Measurements from ENCODE around the gene TSHZ1. TPM values are rescaled to one million over a fixed set of nuclear protein-coding genes. Genes with fewer than 3 reads are reported as not detected.

Gene TSHZ1
- polyA plus RNA-seq, 1 donor from 2014 or later, result 1.1 TPM

- Histone ChIP-seq H3K27me3 (ENCODE audit: insufficient read depth, low read depth, low read length) (no peaks in the 10 kb centered on the region), H3K4me3 (ENCODE audit: low read length) (no peak overlapping the region), H3K9me3 (ENCODE audit: low read length) (no peaks in the 10 kb centered on the region), H4K20me1 (ENCODE audit: insufficient read depth) (no peaks in the 10 kb centered on the region), H3K9me2 (ENCODE audit: insufficient read depth, low read length) (no peaks in the 10 kb centered on the region), H3K27ac (ENCODE audit: low read length) (no peak overlapping the region), H3K36me3 (ENCODE audit: insufficient read depth, low read length) (no peaks in the 10 kb centered on the region), H3K9ac (ENCODE audit: low read length) (no peak overlapping the region), H3F3A (ENCODE audit: insufficient read depth, low read length, poor library complexity, severe bottlenecking) (no peaks in the 10 kb centered on the region), H3K4me2 (ENCODE audit: low read length) (no peak overlapping the region), H3K79me2 (replicated peaks; ENCODE audit: insufficient read depth, low read length) (no peaks in the 10 kb centered on the region), H2AFZ (ENCODE audit: low read depth, low read length) (no peak overlapping the region)
- TF ChIP-seq EP300 (conservative IDR thresholded peaks at IDR 0.05; ENCODE audit: poor library complexity, severe bottlenecking) (no peak), MXI1 (conservative IDR thresholded peaks at IDR 0.05; ENCODE audit: poor library complexity, severe bottlenecking) (no peak), CTCF (IDR thresholded peaks at IDR 0.05; ENCODE audit: poor library complexity, severe bottlenecking) (no peak), RAD21 (conservative IDR thresholded peaks at IDR 0.05) (no peak)
These were observed 17.7 kb upstream of the TSHZ1 start for GRCh38 chr18:75192899-75193298.

- Histone ChIP-seq H3K36me3 (ENCODE audit: insufficient read depth, low read length) (no peaks in the 10 kb centered on the region), H2AFZ (ENCODE audit: low read depth, low read length) (no peak overlapping the region), H3K9ac (ENCODE audit: low read length) (no peak overlapping the region), H3K79me2 (replicated peaks; ENCODE audit: insufficient read depth, low read length) (no peaks in the 10 kb centered on the region), H3K9me2 (ENCODE audit: insufficient read depth, low read length) (no peaks in the 10 kb centered on the region), H3K4me3 (ENCODE audit: low read length) (no peak overlapping the region), H3F3A (ENCODE audit: insufficient read depth, low read length, poor library complexity, severe bottlenecking) (no peaks in the 10 kb centered on the region), H3K27me3 (ENCODE audit: insufficient read depth, low read depth, low read length) (peaks cover 16% of the 10 kb centered on the region), H3K9me3 (ENCODE audit: low read length) (no peaks in the 10 kb centered on the region), H4K20me1 (ENCODE audit: insufficient read depth) (no peaks in the 10 kb centered on the region), H3K4me2 (ENCODE audit: low read length) (no peak overlapping the region), H3K27ac (ENCODE audit: low read length) (no peak overlapping the region)
- TF ChIP-seq POLR2AphosphoS5 (IDR thresholded peaks at IDR 0.05), result no peak
- TF ChIP-seq TAF1 (IDR thresholded peaks at IDR 0.05; ENCODE audit: low read depth), result no peak
- TF ChIP-seq RAD21 (conservative IDR thresholded peaks at IDR 0.05), result no peak
- no peak for TF ChIP-seq CTCF (IDR thresholded peaks at IDR 0.05; ENCODE audit: poor library complexity, severe bottlenecking)
- TF ChIP-seq REST (IDR thresholded peaks at IDR 0.05; ENCODE audit: borderline replicate concordance), result no peak
- TF ChIP-seq SMC3 (conservative IDR thresholded peaks at IDR 0.05; ENCODE audit: poor library complexity), result no peak
- no peak for TF ChIP-seq EZH2 (IDR thresholded peaks at IDR 0.05; ENCODE audit: borderline replicate concordance, insufficient read depth, low read length, poor library complexity, severe bottlenecking)
- TF ChIP-seq MXI1 (conservative IDR thresholded peaks at IDR 0.05; ENCODE audit: poor library complexity, severe bottlenecking), result no peak
- no peak for TF ChIP-seq EP300 (conservative IDR thresholded peaks at IDR 0.05; ENCODE audit: poor library complexity, severe bottlenecking)
These were observed 12.6 kb upstream of the TSHZ1 start for GRCh38 chr18:75198036-75198435.

Data from neural cell (in vitro differentiated cells).